NCI-H2029 (cell line): ENCODE results near the gene CFAP74.

Source experiments
- DNase-seq: peaks from one replicate; lab custom pipeline; 2025; lab: John Stamatoyannopoulos, UW

The CFAP74 gene

GRCh38 chr1:1967879-1968278 lies 35.7 kb downstream of the CFAP74 start:
- no peak for DNase-seq

GRCh38 chr1:1967151-1967550 lies 36.4 kb downstream of the CFAP74 start:
- no peak for DNase-seq

GRCh38 chr1:1966071-1966740 lies 37.4 kb downstream of the CFAP74 start:
- DNase-seq, result no peak

- no peak for DNase-seq
Observed at GRCh38 chr1:1965546-1965945, 38.0 kb downstream of the CFAP74 start.

GRCh38 chr1:1964811-1965210 lies 38.8 kb downstream of the CFAP74 start:
- DNase-seq, result no peak

GRCh38 chr1:1963570-1963969 lies 40.0 kb downstream of the CFAP74 start:
- no peak for DNase-seq

- DNase-seq, result no peak
Observed at GRCh38 chr1:1962752-1963151, 40.8 kb downstream of the CFAP74 start.

- DNase-seq, result no peak
Observed at GRCh38 chr1:1960480-1961196, 42.9 kb downstream of the CFAP74 start.

- peak; percentile 55 for DNase-seq
Observed at GRCh38 chr1:1959840-1960479, 43.6 kb downstream of the CFAP74 start.

- DNase-seq, result no peak
Observed at GRCh38 chr1:1959459-1959839, 44.1 kb downstream of the CFAP74 start.

GRCh38 chr1:1958071-1958541 lies 45.5 kb downstream of the CFAP74 start:
- DNase-seq, result no peak

- no peak for DNase-seq
Observed at GRCh38 chr1:1957533-1957961, 46.0 kb downstream of the CFAP74 start.

GRCh38 chr1:1956586-1957532 lies 46.7 kb downstream of the CFAP74 start:
- DNase-seq, result no peak

GRCh38 chr1:1956101-1956500 lies 47.5 kb downstream of the CFAP74 start:
- DNase-seq, result no peak

- no peak for DNase-seq
Observed at GRCh38 chr1:1955621-1956094, 47.9 kb downstream of the CFAP74 start.

- no peak for DNase-seq
Observed at GRCh38 chr1:1954831-1955441, 48.6 kb downstream of the CFAP74 start.

GRCh38 chr1:1954015-1954414 lies 49.6 kb downstream of the CFAP74 start:
- DNase-seq, result no peak

- DNase-seq, result no peak
Observed at GRCh38 chr1:1950940-1951339, 52.6 kb downstream of the CFAP74 start.

GRCh38 chr1:1948783-1949182 lies 54.8 kb downstream of the CFAP74 start:
- no peak for DNase-seq

- DNase-seq, result no peak
Observed at GRCh38 chr1:1947493-1947892, 56.1 kb downstream of the CFAP74 start.

- DNase-seq, result no peak
Observed at GRCh38 chr1:1946540-1946939, 57.0 kb downstream of the CFAP74 start.
